Activated naive CD4-positive, alpha-beta T cell treated with anti-CD3 and anti-CD28 coated beads, Interleukin-2, amount 50 U/mL, for 24 hours (primary cell): ENCODE data around the gene NAALADL2.
"Not testable (repeated sequence)": the region's sequence is repeated elsewhere in the genome, so short reads cannot be mapped to it uniquely, and the experiment has no call there.

Experiments
- H3K27ac Mint-ChIP-seq: one replicate; pipeline ENCODE4 v1.8.0; 2021; ENCODE audit warnings: mild to moderate bottlenecking, mixed read lengths
- H3K27me3 Mint-ChIP-seq: one replicate; pipeline ENCODE4 v1.8.0; 2021; ENCODE audit warnings: mixed read lengths
- H3K36me3 Mint-ChIP-seq: one replicate; pipeline ENCODE4 v1.8.0; 2021; ENCODE audit warnings: mixed read lengths
- H3K4me1 Mint-ChIP-seq: one replicate; pipeline ENCODE4 v1.8.0; 2021; ENCODE audit warnings: mixed read lengths
- H3K4me3 Mint-ChIP-seq: one replicate; pipeline ENCODE4 v1.8.0; 2021; ENCODE audit warnings: mild to moderate bottlenecking, mixed read lengths
- H3K9me3 Mint-ChIP-seq: one replicate; pipeline ENCODE4 v1.8.0; 2021; ENCODE audit warnings: mixed read lengths

Gene NAALADL2

DNA sequence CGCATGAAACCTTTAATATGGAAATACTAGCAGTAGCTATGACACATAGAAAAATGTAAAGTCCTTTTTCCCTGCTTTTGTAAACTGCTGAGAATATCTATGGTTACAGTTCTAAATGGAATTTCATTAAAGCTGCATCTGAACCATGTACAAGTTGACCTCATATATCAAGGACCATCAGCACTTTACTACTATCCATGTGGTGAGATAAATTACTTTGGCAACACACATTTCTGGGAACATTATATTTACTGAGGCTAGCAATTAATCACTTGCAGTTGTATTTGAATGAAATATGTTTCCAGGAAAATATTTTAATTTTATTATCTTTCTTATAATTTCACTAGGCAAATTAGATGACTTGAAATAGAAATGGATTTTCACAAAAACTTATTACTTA is 545.5 kb downstream of the NAALADL2 start:
- H3K4me3 Mint-ChIP-seq: no peak overlapping the region
- H3K9me3 Mint-ChIP-seq: peaks cover 7% of the 10 kb centered on the region
- no peak overlapping the region for H3K27ac Mint-ChIP-seq
- H3K4me1 Mint-ChIP-seq: no peaks in the 10 kb centered on the region
- H3K36me3 Mint-ChIP-seq: no peaks in the 10 kb centered on the region
- H3K27me3 Mint-ChIP-seq: no peaks in the 10 kb centered on the region

GRCh38 chr3:175410251-175410650 is 551.1 kb downstream of the NAALADL2 start:
- Mint-ChIP-seq H3K9me3 (no peaks in the 10 kb centered on the region), H3K4me3 (no peak overlapping the region), H3K27ac (no peak overlapping the region), H3K27me3 (no peaks in the 10 kb centered on the region), H3K36me3 (no peaks in the 10 kb centered on the region), H3K4me1 (no peaks in the 10 kb centered on the region)

DNA sequence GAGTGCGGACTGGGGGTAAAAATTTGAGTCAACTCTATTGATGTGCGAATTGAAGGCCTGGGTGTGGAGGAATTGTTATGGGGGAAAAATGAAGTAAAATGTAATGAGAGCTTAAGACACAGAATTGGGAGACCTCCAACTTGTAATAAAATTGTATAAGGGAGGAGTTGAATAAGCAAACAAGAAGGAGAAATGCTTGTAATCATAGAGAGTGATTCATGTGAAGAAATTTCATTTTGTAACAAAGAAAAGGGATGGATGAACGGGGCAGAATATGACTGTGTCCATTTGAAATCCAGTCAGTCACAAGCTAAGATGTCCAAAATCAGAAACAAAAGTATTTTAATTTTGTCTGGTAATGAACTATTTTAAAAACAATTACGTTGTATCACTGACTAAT is 552.3 kb downstream of the NAALADL2 start:
- Mint-ChIP-seq H3K4me1 (no peaks in the 10 kb centered on the region), H3K27ac (no peak overlapping the region), H3K36me3 (no peaks in the 10 kb centered on the region), H3K4me3 (no peak overlapping the region), H3K27me3 (no peaks in the 10 kb centered on the region), H3K9me3 (no peaks in the 10 kb centered on the region)

DNA sequence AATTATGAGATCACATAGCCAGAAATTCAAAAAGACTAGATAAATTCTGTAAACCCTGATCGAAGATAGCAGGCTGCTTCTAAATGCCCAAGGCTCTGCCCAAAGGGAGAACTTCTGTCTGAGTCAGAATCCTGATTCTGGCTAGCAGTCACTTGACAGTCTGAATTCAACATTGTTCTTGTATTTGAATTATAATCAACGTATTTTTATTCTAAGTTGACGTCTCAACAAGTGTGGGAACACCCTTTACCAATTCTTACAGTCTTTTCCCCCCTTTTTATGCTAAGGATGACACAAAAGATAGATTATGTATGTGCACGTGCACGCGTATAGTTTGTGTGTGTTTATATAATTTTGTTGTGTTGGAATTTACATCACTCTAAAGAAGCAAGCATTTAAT is 552.8 kb downstream of the NAALADL2 start:
- Mint-ChIP-seq H3K36me3 (no peaks in the 10 kb centered on the region), H3K4me1 (no peaks in the 10 kb centered on the region), H3K27ac (no peak overlapping the region), H3K4me3 (no peak overlapping the region), H3K27me3 (no peaks in the 10 kb centered on the region), H3K9me3 (no peaks in the 10 kb centered on the region)

DNA sequence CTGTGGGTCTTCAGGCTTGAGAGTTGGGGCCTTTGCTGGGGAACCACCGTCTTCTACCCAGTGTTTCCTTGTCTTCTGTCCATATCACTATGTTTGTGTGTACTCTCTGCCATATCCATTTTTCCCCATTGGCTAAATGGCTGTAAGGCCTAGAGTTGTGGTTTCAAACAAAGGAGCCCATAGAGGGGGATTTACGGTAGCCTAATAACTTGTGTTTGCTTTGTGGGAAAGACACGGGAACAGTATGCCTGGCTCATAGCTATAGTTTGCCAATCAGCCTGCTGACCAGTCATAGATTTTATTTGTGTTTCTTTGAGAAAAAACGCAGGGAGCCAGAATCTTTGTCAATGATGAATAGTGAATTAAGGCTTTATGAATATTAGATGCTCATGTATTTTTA is 554.8 kb downstream of the NAALADL2 start:
- no peak overlapping the region for H3K4me3 Mint-ChIP-seq
- no peaks in the 10 kb centered on the region for H3K4me1 Mint-ChIP-seq
- no peaks in the 10 kb centered on the region for H3K9me3 Mint-ChIP-seq
- no peaks in the 10 kb centered on the region for H3K27me3 Mint-ChIP-seq
- H3K27ac Mint-ChIP-seq: no peak overlapping the region
- H3K36me3 Mint-ChIP-seq: no peaks in the 10 kb centered on the region

DNA sequence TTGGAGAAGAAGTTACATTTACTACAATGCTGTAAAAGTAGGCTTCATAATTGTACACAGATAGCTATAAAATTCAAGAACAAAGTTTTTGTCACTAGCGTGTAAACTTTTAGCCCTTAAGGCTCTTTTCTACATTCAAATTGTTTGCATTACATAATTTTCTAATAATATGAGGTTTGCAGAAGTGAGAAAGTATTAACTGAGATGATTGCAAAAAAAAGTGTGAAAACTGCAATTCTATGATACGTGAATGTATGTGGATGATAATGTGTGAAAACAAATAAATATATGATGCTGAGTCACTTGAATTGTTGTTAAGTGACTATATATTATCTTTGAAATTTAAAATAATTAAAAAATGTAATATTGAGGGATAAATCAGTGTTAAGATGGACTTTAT is 557.5 kb downstream of the NAALADL2 start:
- H3K36me3 Mint-ChIP-seq: no peaks in the 10 kb centered on the region
- no peak overlapping the region for H3K4me3 Mint-ChIP-seq
- no peaks in the 10 kb centered on the region for H3K27me3 Mint-ChIP-seq
- H3K4me1 Mint-ChIP-seq: no peaks in the 10 kb centered on the region
- no peak overlapping the region for H3K27ac Mint-ChIP-seq
- H3K9me3 Mint-ChIP-seq: no peaks in the 10 kb centered on the region

GRCh38 chr3:175417426-175417825 is 558.3 kb downstream of the NAALADL2 start:
- H3K27ac Mint-ChIP-seq: no peak overlapping the region
- no peaks in the 10 kb centered on the region for H3K36me3 Mint-ChIP-seq
- no peaks in the 10 kb centered on the region for H3K4me1 Mint-ChIP-seq
- H3K9me3 Mint-ChIP-seq: no peaks in the 10 kb centered on the region
- no peak overlapping the region for H3K4me3 Mint-ChIP-seq
- no peaks in the 10 kb centered on the region for H3K27me3 Mint-ChIP-seq

- Mint-ChIP-seq H3K9me3 (no peaks in the 10 kb centered on the region), H3K27me3 (no peaks in the 10 kb centered on the region), H3K4me3 (no peak overlapping the region), H3K4me1 (no peaks in the 10 kb centered on the region), H3K27ac (no peak overlapping the region), H3K36me3 (no peaks in the 10 kb centered on the region)
Observed at GRCh38 chr3:175421902-175422301, 562.8 kb downstream of the NAALADL2 start.

GRCh38 chr3:175422744-175423143 is 563.6 kb downstream of the NAALADL2 start:
- Mint-ChIP-seq H3K4me3 (no peak overlapping the region), H3K27ac (no peak overlapping the region), H3K9me3 (no peaks in the 10 kb centered on the region), H3K36me3 (no peaks in the 10 kb centered on the region), H3K4me1 (no peaks in the 10 kb centered on the region), H3K27me3 (no peaks in the 10 kb centered on the region)

GRCh38 chr3:175423848-175424247 is 564.7 kb downstream of the NAALADL2 start:
- not testable (repeated sequence) for H3K4me1 Mint-ChIP-seq, H3K36me3 Mint-ChIP-seq, H3K27ac Mint-ChIP-seq, H3K9me3 Mint-ChIP-seq, H3K27me3 Mint-ChIP-seq, H3K4me3 Mint-ChIP-seq

DNA sequence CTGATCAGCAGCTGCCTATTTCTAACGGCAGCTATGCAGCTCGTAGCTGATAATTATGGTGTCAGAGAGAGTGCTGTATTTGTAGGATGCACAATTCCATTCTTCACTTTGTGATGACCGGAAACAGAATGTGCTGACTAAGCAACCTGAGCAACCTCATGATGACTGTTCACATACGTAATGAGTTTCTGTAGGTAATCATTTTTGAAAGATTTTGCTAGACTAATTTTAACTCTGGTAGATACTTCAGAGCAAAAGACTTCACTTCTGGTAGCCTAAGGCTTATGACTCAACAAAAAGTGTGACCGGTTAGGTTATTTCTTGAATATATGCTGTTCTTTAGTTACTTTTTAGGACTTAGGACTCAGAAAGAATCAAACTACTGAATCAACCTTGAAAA is 567.7 kb downstream of the NAALADL2 start:
- Mint-ChIP-seq H3K9me3 (no peaks in the 10 kb centered on the region), H3K27ac (no peak overlapping the region), H3K4me1 (no peaks in the 10 kb centered on the region), H3K36me3 (no peaks in the 10 kb centered on the region), H3K4me3 (no peak overlapping the region), H3K27me3 (no peaks in the 10 kb centered on the region)

DNA sequence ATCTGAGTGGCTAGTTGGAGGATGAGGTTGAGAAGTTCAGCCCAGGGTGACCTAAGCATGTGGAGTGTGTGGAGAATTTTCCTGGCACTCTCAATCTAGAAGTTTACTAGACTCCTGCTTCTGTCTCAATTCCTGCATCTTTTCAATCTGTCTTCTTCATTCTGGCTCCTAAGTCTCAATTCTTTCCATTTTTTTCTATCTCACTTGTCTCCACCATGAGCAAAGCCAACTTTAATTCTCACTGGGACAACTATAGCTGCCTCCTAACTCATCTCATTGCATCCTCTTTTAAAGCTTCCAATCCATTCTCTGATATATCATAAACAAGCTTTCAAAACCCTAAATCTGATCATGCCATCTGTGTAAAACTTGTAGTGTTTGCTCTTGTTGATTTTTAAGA is 569.3 kb downstream of the NAALADL2 start:
- no peaks in the 10 kb centered on the region for H3K36me3 Mint-ChIP-seq
- no peak overlapping the region for H3K27ac Mint-ChIP-seq
- H3K4me1 Mint-ChIP-seq: no peaks in the 10 kb centered on the region
- H3K9me3 Mint-ChIP-seq: no peaks in the 10 kb centered on the region
- no peaks in the 10 kb centered on the region for H3K27me3 Mint-ChIP-seq
- no peak overlapping the region for H3K4me3 Mint-ChIP-seq

DNA sequence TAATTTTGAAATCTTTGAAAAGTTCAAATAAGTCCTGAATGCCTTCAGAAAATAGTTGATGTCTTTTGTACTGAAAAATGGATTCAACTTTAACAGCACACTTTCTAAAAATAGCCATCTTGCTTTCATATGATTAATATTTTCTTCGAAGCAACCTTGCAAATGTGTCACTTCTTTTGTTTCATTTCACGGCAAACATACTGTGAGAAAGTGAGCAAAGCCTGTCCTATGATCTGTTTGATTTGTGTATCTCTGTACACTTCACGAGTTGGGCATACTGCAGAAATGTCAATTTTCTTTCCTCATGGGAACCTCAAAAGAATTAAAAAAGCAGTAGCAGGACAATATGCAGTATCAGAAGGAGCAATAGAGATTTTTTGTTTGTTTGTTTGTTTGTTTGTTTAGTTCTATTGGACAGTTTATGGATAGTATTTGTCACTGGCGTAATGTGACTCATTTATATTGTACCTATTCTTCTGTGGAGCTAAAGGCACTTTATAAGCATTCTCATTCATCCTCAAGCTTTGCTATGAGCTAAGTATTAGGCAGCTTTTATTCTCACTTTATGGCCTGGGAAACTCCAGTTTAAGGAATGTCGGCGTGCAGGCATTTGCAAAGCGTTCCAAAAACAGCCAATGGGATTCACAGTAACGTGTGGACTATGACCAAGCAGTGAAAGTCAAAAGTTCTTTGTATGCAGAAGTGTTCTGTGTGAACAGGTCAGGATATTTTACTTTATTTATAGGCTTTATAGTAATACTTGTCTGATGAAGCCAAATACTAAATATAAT is 572.0 kb downstream of the NAALADL2 start:
- Mint-ChIP-seq H3K36me3 (no peaks in the 10 kb centered on the region), H3K27ac (no peak overlapping the region), H3K4me3 (no peak overlapping the region), H3K4me1 (no peaks in the 10 kb centered on the region), H3K27me3 (no peaks in the 10 kb centered on the region), H3K9me3 (no peaks in the 10 kb centered on the region)

DNA sequence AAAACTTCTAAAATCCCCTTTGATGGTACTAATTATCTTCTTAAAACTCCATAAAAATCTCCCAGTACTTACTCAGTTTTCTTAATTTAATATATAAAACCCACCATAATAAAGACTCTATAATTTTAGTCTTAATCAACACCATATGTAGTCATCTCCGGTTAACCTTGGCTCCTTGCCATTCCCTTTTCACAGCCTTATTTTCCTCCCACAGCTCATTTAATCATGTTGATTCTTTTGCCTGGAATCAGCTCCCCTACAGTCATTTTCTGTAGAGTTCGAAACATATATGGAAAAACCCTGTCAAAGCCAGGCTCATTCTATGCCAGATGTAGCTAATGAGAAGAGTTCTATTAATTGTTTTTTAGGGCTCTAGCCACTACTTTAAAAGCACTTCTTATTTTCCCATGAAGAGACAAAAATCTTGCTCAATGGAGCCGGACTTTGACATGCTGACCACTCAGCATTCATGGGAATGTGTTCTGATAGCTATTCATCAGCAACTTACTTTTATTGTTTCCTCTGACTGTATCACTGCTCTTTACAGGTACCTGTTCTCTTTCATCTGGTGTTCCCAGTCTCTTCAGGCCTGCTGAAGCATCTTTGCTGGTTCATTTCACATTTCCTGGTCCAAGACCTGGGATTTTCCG is 573.4 kb downstream of the NAALADL2 start:
- H3K9me3 Mint-ChIP-seq: no peaks in the 10 kb centered on the region
- no peaks in the 10 kb centered on the region for H3K36me3 Mint-ChIP-seq
- no peaks in the 10 kb centered on the region for H3K4me1 Mint-ChIP-seq
- H3K4me3 Mint-ChIP-seq: no peak overlapping the region
- H3K27me3 Mint-ChIP-seq: no peaks in the 10 kb centered on the region
- no peak overlapping the region for H3K27ac Mint-ChIP-seq

DNA sequence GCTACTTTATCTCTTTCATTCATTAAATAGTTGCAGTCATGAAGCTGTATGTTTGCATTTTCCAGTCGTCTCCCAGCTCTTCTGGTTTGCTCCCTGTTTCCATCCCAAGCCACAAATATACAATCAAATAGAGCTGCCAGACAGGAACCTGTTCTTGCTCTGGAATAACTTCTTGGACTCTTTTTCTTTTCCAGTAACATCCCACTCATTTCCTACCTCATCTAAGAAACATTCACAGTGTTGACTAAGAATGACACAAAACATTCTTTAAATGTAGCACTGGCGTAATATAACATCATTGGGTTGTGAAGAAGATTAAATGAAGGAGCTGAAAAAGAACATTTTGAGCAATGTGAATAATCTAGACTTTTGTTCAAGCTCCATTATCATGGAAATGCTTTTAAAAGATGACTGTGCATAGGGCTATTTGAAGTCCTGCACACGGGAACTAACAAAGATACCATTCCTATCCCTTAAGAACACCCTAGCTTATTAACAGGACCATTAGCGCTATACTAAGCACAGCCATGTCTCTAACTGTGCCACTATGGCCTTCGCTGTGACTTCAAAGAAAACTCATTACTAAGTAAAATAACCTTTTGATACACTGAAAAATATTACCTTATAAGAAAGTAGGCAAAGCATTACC is 574.0 kb downstream of the NAALADL2 start:
- Mint-ChIP-seq H3K36me3 (no peaks in the 10 kb centered on the region), H3K4me1 (no peaks in the 10 kb centered on the region), H3K27me3 (no peaks in the 10 kb centered on the region), H3K4me3 (no peak overlapping the region), H3K9me3 (no peaks in the 10 kb centered on the region), H3K27ac (no peak overlapping the region)

DNA sequence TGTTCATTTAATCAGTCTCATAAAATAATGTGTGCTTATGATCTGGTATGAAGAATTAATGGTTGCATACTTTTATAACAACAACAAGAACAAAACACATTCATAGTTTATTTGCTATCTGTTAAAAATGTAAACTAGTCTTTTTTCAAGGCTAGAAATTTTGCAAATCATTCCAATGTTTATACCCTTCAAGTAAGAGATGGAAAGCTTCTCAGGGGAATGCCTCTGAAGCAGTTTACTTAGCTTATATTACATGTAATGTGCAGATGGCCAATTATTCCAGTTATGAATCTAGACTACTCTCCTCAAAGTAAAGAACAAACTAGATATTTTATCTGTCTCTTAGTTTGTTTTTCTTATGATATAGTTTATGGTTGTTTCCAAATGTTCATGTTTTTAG is 575.4 kb downstream of the NAALADL2 start:
- H3K36me3 Mint-ChIP-seq: no peaks in the 10 kb centered on the region
- no peak overlapping the region for H3K4me3 Mint-ChIP-seq
- H3K4me1 Mint-ChIP-seq: no peaks in the 10 kb centered on the region
- H3K9me3 Mint-ChIP-seq: no peaks in the 10 kb centered on the region
- H3K27ac Mint-ChIP-seq: no peak overlapping the region
- no peaks in the 10 kb centered on the region for H3K27me3 Mint-ChIP-seq
